Upper lobe of right lung (tissue), 1 donor: ENCODE data around the gene HCFC1. TPM values are rescaled to one million over a fixed set of nuclear protein-coding genes. Genes with fewer than 3 reads are reported as not detected.

Experiments used
- ATAC-seq: fragments of 200-7000 bp; cut with Tn5 transposase; one replicate; pipeline ENCODE4 v1.9.1; 2020; ENCODE audit warnings: mild to moderate bottlenecking, moderate library complexity
- DNase-seq: peaks from one replicate; pipeline ENCODE4 v3.0.0-alpha.2; 2020
- H3K27ac ChIP-seq: fragments of 200-600 bp; one replicate; pipeline ENCODE4 v1.8.0; 2022
- H3K27me3 ChIP-seq: fragments of 200-600 bp; one replicate; pipeline ENCODE4 v1.8.0; 2022; ENCODE audit warnings: mild to moderate bottlenecking
- H3K36me3 ChIP-seq: fragments of 200-600 bp; one replicate; pipeline ENCODE4 v1.8.0; 2022
- H3K4me1 ChIP-seq: fragments of 200-600 bp; one replicate; pipeline ENCODE4 v1.8.0; 2022
- H3K4me3 ChIP-seq: fragments of 200-600 bp; one replicate; pipeline ENCODE4 v1.8.0; 2022; ENCODE audit warnings: mild to moderate bottlenecking
- H3K9me3 ChIP-seq: fragments of 200-600 bp; one replicate; pipeline ENCODE4 v1.8.0; 2022
- intact Hi-C: fragments of 100-400 bp; cut with DNase I; formaldehyde crosslinking; loops from one replicate; pipeline ENCODE4 v1.11.0; 2022
- total RNA-seq: library from RNA; stranded (reverse); fragmentation: NEBNext Ultra II Directional; extraction: Animal tissue kit (Norgen Biotek cat#: 25700); gene quantifications from one replicate; pipeline ENCODE4 v1.2.1, GENCODE V29; 2021
- TF ChIP-seq, protein P1 (sequence below): fragments of 200-600 bp; IDR thresholded peaks from one replicate; pipeline ENCODE4 v1.8.0; 2022; ENCODE audit warnings: antibody characterized with exemption
- donor health status: DM: no; HTN: yes; CAD: no; lungs with severe emphysema.

Gene HCFC1
- total RNA-seq, 1 donor from 2014 or later: 47.5 TPM

DNA sequence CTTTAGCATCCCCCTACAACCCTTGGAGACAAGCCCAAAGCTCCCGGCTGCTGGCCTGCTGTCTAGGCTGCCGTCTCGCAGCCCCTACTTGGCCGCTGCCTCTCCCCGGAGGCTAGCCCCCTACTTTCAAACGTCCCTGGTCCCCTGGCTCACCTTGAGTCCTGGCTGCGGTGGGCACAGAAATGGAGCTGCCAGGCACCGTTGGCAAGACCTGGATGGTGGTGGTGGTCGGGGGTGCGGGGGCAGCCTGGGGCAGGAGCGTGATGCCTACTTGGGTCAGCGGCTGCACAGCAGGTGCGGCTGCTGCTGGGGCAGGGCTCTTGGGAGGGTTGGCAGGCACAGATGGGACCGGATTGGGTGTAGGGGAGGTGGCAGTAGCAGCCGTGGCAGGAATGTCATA lies 12.0 kb downstream of the HCFC1 start:
- Histone ChIP-seq H3K9me3 (no peaks in the 10 kb centered on the region), H3K4me3 (no peak overlapping the region), H3K27me3 (no peaks in the 10 kb centered on the region), H3K36me3 (peaks cover 79% of the 10 kb centered on the region), H3K4me1 (no peaks in the 10 kb centered on the region), H3K27ac (no peak overlapping the region)
- DNase-seq (no peak), ATAC-seq (no peak)
- TF ChIP-seq, protein P1, sequence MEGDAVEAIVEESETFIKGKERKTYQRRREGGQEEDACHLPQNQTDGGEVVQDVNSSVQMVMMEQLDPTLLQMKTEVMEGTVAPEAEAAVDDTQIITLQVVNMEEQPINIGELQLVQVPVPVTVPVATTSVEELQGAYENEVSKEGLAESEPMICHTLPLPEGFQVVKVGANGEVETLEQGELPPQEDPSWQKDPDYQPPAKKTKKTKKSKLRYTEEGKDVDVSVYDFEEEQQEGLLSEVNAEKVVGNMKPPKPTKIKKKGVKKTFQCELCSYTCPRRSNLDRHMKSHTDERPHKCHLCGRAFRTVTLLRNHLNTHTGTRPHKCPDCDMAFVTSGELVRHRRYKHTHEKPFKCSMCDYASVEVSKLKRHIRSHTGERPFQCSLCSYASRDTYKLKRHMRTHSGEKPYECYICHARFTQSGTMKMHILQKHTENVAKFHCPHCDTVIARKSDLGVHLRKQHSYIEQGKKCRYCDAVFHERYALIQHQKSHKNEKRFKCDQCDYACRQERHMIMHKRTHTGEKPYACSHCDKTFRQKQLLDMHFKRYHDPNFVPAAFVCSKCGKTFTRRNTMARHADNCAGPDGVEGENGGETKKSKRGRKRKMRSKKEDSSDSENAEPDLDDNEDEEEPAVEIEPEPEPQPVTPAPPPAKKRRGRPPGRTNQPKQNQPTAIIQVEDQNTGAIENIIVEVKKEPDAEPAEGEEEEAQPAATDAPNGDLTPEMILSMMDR: no peak
- intact Hi-C loops: loop anchor here (10.0 kb wide), 1 partner anchor 195 kb away; the partner anchor contains the start of gene PLXNB3

DNA sequence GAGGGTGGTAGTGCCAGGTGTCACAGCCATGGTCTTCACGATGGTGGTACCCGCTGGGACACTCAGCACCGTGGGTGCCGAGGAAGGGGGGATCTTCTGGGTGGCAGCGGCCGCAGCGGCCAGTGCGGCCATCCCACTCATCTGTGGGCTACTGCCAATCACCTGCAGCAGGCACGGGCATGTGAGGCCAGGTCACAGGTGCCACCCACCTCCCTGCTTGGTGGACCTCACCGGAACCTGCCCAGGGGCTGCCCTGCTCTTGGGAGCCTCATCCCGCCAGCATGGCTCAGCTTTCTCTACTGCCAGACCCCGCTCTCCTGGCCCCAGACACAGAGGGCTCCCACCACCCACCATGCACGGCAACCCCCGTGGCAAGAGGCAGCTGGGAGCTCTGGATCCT lies 13.0 kb downstream of the HCFC1 start:
- no peak overlapping the region for H3K4me3 ChIP-seq
- H3K27ac ChIP-seq: no peak overlapping the region
- H3K27me3 ChIP-seq: no peaks in the 10 kb centered on the region
- H3K9me3 ChIP-seq: no peaks in the 10 kb centered on the region
- intact Hi-C loops: loop anchor here (10.0 kb wide), 1 partner anchor 194 kb away; the partner anchor contains the start of gene PLXNB3
- TF ChIP-seq, protein P1: no peak
- no peaks in the 10 kb centered on the region for H3K4me1 ChIP-seq
- ATAC-seq (no peak), DNase-seq (no peak)
- peaks cover 79% of the 10 kb centered on the region for H3K36me3 ChIP-seq

DNA sequence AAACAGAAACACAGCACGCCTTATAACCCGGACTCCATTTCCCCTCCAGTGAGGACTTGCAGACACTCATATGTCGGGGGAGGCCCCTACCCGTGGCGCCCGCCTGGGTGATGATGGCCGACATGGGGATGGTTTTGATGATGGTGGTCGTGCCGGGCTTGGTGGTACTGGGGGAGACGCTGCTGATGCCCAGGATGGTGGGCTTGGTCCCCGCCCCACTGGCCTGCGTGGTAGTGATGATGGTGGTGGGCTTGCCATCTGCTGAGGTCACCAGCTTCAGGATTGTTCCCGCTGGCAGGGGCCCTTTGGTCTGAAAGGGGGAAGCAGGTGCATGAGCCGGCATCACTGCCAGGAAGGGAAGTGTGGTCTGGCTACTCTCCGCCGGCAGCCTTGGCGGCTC lies 14.4 kb downstream of the HCFC1 start:
- no peaks in the 10 kb centered on the region for H3K27me3 ChIP-seq
- H3K9me3 ChIP-seq: no peaks in the 10 kb centered on the region
- ATAC-seq (no peak), DNase-seq (no peak)
- H3K36me3 ChIP-seq: peaks cover 81% of the 10 kb centered on the region
- TF ChIP-seq, protein P1: no peak
- intact Hi-C loops: loop anchor here (10.0 kb wide), 1 partner anchor 192 kb away; the partner anchor contains the start of gene PLXNB3
- H3K4me1 ChIP-seq: no peaks in the 10 kb centered on the region
- H3K27ac ChIP-seq: no peak overlapping the region
- H3K4me3 ChIP-seq: no peak overlapping the region

DNA sequence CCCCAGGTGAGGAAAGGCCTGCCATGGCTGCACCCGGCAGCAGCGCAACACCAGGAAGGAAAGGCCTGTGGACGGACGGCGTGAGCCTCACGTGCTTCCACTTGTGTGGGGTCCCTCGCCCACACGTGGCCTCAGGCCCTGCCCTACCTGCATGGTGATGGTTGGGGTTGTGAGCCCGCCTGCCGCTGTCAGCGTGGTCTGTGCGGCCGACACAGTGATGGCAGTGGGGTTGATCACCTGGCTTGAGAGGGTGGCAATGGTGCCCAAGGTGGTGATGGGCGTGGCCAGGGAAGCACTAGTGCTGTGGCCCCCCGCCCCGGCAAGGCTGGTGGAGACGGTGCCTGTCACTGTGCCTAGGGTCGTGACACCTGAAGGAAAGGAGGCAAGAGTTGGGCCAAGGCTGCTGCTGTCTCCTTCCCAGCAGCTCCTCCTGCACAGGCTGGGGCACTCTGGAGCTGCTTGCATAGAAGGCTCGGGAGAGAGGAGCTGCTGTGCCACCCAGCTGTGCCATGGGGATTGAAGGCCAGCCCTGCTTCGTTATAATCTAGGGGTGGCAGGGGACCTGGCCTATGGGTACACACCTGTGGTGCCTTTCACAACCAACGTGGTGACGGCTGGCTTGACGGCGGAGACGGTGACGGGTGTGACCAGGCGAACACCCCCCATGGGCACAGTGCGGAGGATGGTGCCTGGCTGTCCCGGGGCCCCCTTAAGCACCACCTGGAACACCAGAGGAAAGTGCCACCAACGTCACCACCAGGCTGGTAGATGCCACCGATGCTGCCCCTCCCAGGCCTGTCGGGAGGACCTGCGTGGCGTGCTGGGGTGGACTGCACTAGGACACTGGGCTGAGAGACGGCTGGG lies 15.3 kb downstream of the HCFC1 start:
- ATAC-seq (no peak), DNase-seq (no peak)
- H3K36me3 ChIP-seq: peaks cover 80% of the 10 kb centered on the region
- H3K27ac ChIP-seq: no peak overlapping the region
- TF ChIP-seq, protein P1: no peak
- H3K27me3 ChIP-seq: no peaks in the 10 kb centered on the region
- no peak overlapping the region for H3K4me3 ChIP-seq
- H3K4me1 ChIP-seq: no peaks in the 10 kb centered on the region
- intact Hi-C loops: loop anchor here (10.0 kb wide), 1 partner anchor 191 kb away; the partner anchor contains the start of gene PLXNB3
- no peaks in the 10 kb centered on the region for H3K9me3 ChIP-seq

DNA sequence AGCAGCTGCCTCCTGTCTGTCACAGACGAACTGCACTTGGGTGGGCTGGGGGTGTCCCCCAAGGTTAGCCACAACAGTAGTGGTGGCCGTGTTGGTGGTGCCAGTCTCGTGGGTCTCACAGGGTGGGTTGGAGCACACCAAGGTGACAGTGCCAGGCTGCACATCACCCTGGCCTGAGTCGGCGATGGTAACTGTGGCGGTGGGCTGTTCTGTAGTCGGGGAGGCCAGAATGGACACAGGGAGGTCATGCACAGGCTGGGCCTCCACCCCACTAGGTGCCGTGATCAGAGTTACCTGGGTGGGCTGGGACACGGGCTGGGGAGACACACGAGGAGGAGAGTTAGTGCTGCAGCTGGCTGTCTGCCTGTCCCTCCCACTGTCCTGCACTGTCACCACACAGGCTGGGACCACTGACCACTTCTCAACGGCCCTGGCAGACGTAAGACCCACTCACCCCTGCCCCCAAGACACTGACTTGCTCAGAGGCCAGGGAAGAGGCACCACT lies 16.3 kb downstream of the HCFC1 start:
- no peaks in the 10 kb centered on the region for H3K27me3 ChIP-seq
- peaks cover 79% of the 10 kb centered on the region for H3K36me3 ChIP-seq
- no peak overlapping the region for H3K4me3 ChIP-seq
- DNase-seq (no peak), ATAC-seq (no peak)
- no peak overlapping the region for H3K27ac ChIP-seq
- H3K9me3 ChIP-seq: no peaks in the 10 kb centered on the region
- H3K4me1 ChIP-seq: no peaks in the 10 kb centered on the region
- TF ChIP-seq, protein P1: no peak
- intact Hi-C loops: loop anchor here (10.0 kb wide), 1 partner anchor 190 kb away; the partner anchor contains the start of gene PLXNB3
